ENCODE measurements around the gene ANKRD20A1.
"Not testable (repeated sequence)": the region's sequence is repeated elsewhere in the genome, so short reads cannot be mapped to it uniquely, and the experiment has no call there.

Gene ANKRD20A1

DNA sequence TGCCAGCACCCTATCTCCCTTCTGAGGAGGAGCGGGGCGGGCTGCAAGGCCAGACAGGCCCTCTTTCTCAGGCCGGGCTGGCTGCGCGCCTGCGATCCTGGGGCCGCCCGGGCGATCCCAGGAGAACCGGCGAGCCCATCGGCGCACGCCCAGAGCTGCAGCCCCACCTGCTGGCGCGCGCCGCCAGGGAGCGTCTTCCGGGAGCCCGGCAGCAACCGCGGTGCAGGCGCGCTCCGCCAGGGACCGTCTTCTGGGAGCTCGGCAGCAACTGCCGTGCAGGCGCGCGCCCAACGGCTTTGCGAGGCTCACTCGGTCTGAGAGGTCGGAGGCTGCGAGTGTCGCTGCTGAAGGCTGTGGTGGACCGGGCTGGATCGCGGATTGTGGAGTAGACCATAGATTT, at the start of gene ANKRD20A1:
Gene ANKRD20A1, plus strand, starts transcription at position 61 of the 400 bp plus-strand sequence. CDS start 496 bp downstream, outside the sequence.
- DNase-seq (ENCODE audit: low read depth), result not testable (repeated sequence)

DNA sequence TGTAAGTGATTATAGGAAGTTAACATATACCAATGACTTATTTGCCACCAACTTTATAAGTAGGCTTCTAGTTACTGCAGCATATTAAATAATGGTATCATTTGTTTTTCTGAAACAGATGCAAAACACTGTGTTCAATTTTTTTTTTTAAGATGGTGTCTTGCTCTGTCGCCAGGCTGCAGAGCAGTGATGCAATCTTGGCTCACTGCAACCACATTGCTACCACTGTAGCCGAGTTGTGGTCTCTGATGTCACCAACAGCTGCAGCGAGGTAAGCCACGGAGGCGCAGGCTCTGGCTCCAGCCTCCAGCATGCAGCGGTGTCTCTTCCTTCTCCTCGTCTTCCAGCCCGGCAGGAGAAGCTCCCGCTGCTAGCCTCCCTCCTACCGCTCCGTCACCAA, 26.6 kb upstream of the ANKRD20A1 start:
- DNase-seq (ENCODE audit: low read depth), result not testable (repeated sequence)

Data from fibroblast of the conjunctiva (primary cell).